ENCODE measurements around the gene PRSS3.
A peak's percentile ranks its signal among the peaks of the same experiment; 100 is the strongest.
"Not testable (repeated sequence)": the region's sequence is repeated elsewhere in the genome, so short reads cannot be mapped to it uniquely, and the experiment has no call there.

Gene PRSS3

DNA sequence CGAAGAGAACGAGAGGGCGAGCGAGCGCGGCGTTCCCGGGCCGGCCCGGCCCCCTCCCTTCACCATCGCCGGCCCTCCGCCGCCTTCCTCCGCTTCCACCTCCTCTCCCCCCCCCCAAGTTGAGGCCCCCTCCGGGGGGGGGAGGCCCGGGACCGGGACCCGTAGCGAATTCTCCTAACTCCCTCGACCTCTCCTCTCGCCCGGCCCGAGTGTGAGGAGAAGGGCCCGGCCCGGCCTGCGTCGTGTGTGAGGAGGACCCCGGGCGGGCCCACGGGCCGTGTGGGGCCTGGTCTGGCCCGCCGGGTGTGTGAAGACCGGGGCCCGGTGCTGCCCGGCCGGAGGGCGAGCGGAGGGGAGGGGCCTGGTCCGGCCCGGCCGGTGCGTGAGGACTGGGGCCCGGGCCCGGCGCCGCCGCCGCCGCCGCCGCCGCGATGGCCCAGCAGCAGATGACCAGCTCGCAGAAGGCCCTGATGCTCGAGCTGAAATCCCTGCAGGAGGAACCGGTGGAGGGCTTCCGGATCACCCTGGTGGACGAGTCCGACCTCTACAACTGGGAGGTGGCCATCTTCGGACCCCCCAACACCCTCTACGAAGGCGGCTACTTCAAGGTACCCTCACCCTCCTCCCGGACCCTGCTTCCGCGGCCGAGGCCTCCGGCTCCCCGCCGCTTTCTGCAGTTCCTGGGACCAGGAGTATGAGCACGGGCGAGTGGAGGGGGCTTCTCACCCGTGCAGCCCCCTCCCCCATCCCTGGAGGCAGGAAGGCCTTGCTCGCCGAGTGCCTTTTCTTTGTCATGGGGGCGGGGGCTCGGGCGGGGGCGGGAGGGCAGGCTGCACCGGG lies 22.2 kb downstream of the PRSS3 start:
- DNase-seq (ENCODE audit: extremely low read depth, insufficient read length) = peak; percentile 79
- TF ChIP-seq, protein P1, sequence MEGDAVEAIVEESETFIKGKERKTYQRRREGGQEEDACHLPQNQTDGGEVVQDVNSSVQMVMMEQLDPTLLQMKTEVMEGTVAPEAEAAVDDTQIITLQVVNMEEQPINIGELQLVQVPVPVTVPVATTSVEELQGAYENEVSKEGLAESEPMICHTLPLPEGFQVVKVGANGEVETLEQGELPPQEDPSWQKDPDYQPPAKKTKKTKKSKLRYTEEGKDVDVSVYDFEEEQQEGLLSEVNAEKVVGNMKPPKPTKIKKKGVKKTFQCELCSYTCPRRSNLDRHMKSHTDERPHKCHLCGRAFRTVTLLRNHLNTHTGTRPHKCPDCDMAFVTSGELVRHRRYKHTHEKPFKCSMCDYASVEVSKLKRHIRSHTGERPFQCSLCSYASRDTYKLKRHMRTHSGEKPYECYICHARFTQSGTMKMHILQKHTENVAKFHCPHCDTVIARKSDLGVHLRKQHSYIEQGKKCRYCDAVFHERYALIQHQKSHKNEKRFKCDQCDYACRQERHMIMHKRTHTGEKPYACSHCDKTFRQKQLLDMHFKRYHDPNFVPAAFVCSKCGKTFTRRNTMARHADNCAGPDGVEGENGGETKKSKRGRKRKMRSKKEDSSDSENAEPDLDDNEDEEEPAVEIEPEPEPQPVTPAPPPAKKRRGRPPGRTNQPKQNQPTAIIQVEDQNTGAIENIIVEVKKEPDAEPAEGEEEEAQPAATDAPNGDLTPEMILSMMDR (IDR thresholded peaks at IDR 0.05; ENCODE audit: insufficient read depth, low read length, poor library complexity, severe bottlenecking) = no peak
- no peaks in the 10 kb centered on the region for H3K27me3 ChIP-seq (replicated peaks; ENCODE audit: control insufficient read depth, insufficient read depth, low read length)
- H3K4me3 ChIP-seq (replicated peaks; ENCODE audit: low read depth, low read length) = peak overlapping the region; percentile 86
- H3K36me3 ChIP-seq (ENCODE audit: control insufficient read depth, insufficient read depth, low read length) = no peaks in the 10 kb centered on the region; the same call in 1 of the 2 replicates

GRCh38 chr9:33818167-33818846 lies 22.9 kb downstream of the PRSS3 start:
- H3K27me3 ChIP-seq (replicated peaks; ENCODE audit: control insufficient read depth, insufficient read depth, low read length) = no peaks in the 10 kb centered on the region
- no peak for DNase-seq (ENCODE audit: extremely low read depth, insufficient read length)
- H3K36me3 ChIP-seq (ENCODE audit: control insufficient read depth, insufficient read depth, low read length) = no peaks in the 10 kb centered on the region; the same call in 1 of the 2 replicates
- TF ChIP-seq, protein P1 (IDR thresholded peaks at IDR 0.05; ENCODE audit: insufficient read depth, low read length, poor library complexity, severe bottlenecking) = no peak
- peak overlapping the region; percentile 86 for H3K4me3 ChIP-seq (replicated peaks; ENCODE audit: low read depth, low read length)

GRCh38 chr9:33818847-33819500 lies 23.6 kb downstream of the PRSS3 start:
- DNase-seq (ENCODE audit: extremely low read depth, insufficient read length) = no peak
- Histone ChIP-seq H3K36me3 (ENCODE audit: control insufficient read depth, insufficient read depth, low read length) (no peaks in the 10 kb centered on the region; the same call in 1 of the 2 replicates), H3K4me3 (replicated peaks; ENCODE audit: low read depth, low read length) (peak overlapping the region; percentile 86), H3K27me3 (replicated peaks; ENCODE audit: control insufficient read depth, insufficient read depth, low read length) (no peaks in the 10 kb centered on the region)
- TF ChIP-seq, protein P1 (IDR thresholded peaks at IDR 0.05; ENCODE audit: insufficient read depth, low read length, poor library complexity, severe bottlenecking) = no peak

DNA sequence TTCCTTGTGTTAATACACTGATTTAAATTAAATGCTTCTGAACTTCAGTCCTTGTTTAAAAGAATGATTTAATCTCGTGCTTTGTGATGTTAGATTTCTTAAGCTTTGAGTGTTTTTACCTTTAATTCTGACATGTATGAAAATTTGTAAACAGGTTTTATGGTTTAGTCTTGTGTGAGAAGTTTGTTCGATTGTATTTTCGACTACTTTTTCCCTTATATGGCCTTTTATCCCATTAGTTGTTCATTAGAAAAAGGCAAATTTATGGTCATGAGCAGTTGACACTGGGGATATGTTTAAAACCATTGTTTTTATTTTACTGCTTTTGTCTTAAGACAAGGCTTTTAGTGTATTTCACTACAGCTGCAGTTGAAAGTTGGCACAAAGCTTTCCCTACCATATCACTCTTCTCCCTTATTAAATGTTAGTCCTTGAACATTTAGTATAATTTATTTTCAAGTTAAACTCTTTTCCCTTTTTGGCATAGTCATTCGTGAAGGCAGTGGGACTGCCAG lies 24.9 kb downstream of the PRSS3 start:
- DNase-seq (ENCODE audit: extremely low read depth, insufficient read length) = no peak
- Histone ChIP-seq H3K27me3 (replicated peaks; ENCODE audit: control insufficient read depth, insufficient read depth, low read length) (no peaks in the 10 kb centered on the region), H3K4me3 (replicated peaks; ENCODE audit: low read depth, low read length) (no peak overlapping the region), H3K36me3 (ENCODE audit: control insufficient read depth, insufficient read depth, low read length) (no peaks in the 10 kb centered on the region; the same call in 1 of the 2 replicates)
- TF ChIP-seq, protein P1 (IDR thresholded peaks at IDR 0.05; ENCODE audit: insufficient read depth, low read length, poor library complexity, severe bottlenecking) = no peak

DNA sequence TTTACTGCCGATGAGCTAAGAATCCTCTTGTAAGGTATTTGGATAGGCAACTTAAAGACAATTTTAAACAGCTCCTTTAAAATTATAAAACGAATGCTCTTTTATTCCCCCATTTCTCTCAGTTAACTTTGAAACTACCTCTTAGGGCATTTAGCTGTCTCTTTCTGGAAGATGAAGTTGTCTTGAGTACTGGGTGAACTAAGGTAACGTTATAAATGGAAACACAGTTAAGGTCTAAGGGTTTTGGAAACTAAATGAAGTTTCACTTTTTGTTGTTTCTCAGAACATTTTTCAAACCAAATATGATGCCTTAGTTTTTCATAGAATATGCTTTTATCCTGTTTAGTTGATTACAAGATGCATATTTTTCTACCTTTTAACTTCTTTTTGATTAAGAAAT lies 28.4 kb downstream of the PRSS3 start:
- Histone ChIP-seq H3K36me3 (ENCODE audit: control insufficient read depth, insufficient read depth, low read length) (no peaks in the 10 kb centered on the region; the same call in 1 of the 2 replicates), H3K27me3 (replicated peaks; ENCODE audit: control insufficient read depth, insufficient read depth, low read length) (no peaks in the 10 kb centered on the region), H3K4me3 (replicated peaks; ENCODE audit: low read depth, low read length) (no peak overlapping the region)
- no peak for DNase-seq (ENCODE audit: extremely low read depth, insufficient read length)
- TF ChIP-seq, protein P1 (IDR thresholded peaks at IDR 0.05; ENCODE audit: insufficient read depth, low read length, poor library complexity, severe bottlenecking) = no peak

DNA sequence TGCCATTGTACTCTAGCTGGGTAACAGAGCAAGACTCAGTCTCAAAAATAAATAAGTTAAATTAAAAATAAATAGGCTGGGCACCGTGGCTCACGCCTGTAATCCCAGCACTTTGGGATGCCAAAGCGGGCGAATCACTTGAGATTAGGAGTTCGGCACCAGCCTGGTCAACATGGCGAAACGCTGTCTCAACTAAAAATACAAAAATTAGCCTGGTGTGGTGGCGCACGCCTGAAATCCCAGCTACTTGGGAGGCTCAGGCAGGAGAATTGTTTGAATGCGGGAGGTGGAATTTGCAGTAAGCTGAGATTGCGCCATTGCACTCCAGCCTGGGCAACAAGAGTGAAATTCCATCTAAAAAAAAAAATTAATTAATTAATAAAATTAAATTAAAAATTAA lies 31.9 kb downstream of the PRSS3 start:
- DNase-seq (ENCODE audit: extremely low read depth, insufficient read length) = not testable (repeated sequence)

GRCh38 chr9:33829641-33830230 lies 34.4 kb downstream of the PRSS3 start:
- H3K4me3 ChIP-seq (replicated peaks; ENCODE audit: low read depth, low read length); DNase-seq (ENCODE audit: extremely low read depth, insufficient read length); H3K27me3 ChIP-seq (replicated peaks; ENCODE audit: control insufficient read depth, insufficient read depth, low read length); H3K36me3 ChIP-seq (ENCODE audit: control insufficient read depth, insufficient read depth, low read length): not testable (repeated sequence)

More for the DNA sequence above, 31.9 kb downstream of the PRSS3 start:
- H3K27me3 ChIP-seq (replicated peaks; ENCODE audit: control insufficient read depth, insufficient read depth, low read length); H3K4me3 ChIP-seq (replicated peaks; ENCODE audit: low read depth, low read length); H3K36me3 ChIP-seq (ENCODE audit: control insufficient read depth, insufficient read depth, low read length): not testable (repeated sequence)

Data from GM06990 (cell line).